NCI-H2081 treated with DMSO at 0.1 percent for 48 hours (cell line): ENCODE results near the gene EYS.
A peak's percentile ranks its signal among the peaks of the same experiment; 100 is the strongest.
"Not testable (repeated sequence)": the region's sequence is repeated elsewhere in the genome, so short reads cannot be mapped to it uniquely, and the experiment has no call there.

Source experiments
- DNase-seq: peaks from one replicate; lab custom pipeline; 2025; lab: John Stamatoyannopoulos, UW

Gene EYS

GRCh38 chr6:64476935-64477334 is 1230.1 kb downstream of the EYS start:
- no peak for DNase-seq

GRCh38 chr6:64469405-64469804 is 1237.6 kb downstream of the EYS start:
- DNase-seq: not testable (repeated sequence)

GRCh38 chr6:64467656-64468055 is 1239.4 kb downstream of the EYS start:
- DNase-seq: no peak

GRCh38 chr6:64459411-64459944 is 1247.5 kb downstream of the EYS start:
- no peak for DNase-seq

GRCh38 chr6:64448101-64448500 is 1258.9 kb downstream of the EYS start:
- DNase-seq: not testable (repeated sequence)

- DNase-seq: no peak
These were observed 1262.0 kb downstream of the EYS start for GRCh38 chr6:64445038-64445437.

GRCh38 chr6:64439274-64439673 is 1267.8 kb downstream of the EYS start:
- no peak for DNase-seq

- DNase-seq: no peak
These were observed 1269.0 kb downstream of the EYS start for GRCh38 chr6:64437996-64438395.

GRCh38 chr6:64429926-64430325 is 1277.1 kb downstream of the EYS start:
- DNase-seq: no peak

- DNase-seq: no peak
These were observed 1278.8 kb downstream of the EYS start for GRCh38 chr6:64428186-64428585.

- no peak for DNase-seq
These were observed 1291.1 kb downstream of the EYS start for GRCh38 chr6:64415926-64416325.

- no peak for DNase-seq
These were observed 1295.8 kb downstream of the EYS start for GRCh38 chr6:64411226-64411625.

- no peak for DNase-seq
These were observed 1297.1 kb downstream of the EYS start for GRCh38 chr6:64409948-64410347.

GRCh38 chr6:64404396-64404795 is 1302.6 kb downstream of the EYS start:
- DNase-seq: no peak

GRCh38 chr6:64383277-64383676 is 1323.7 kb downstream of the EYS start:
- DNase-seq: no peak

GRCh38 chr6:64376394-64376793 is 1330.6 kb downstream of the EYS start:
- DNase-seq: no peak

GRCh38 chr6:64357430-64357829 is 1349.6 kb downstream of the EYS start:
- DNase-seq: no peak

- DNase-seq: no peak
These were observed 1359.6 kb downstream of the EYS start for GRCh38 chr6:64347411-64347810.

GRCh38 chr6:64335195-64335594 is 1371.8 kb downstream of the EYS start:
- no peak for DNase-seq

GRCh38 chr6:64334636-64335035 is 1372.4 kb downstream of the EYS start:
- no peak for DNase-seq

- DNase-seq: peak; percentile 19
These were observed 1376.2 kb downstream of the EYS start for GRCh38 chr6:64330694-64331307.

GRCh38 chr6:64326939-64327338 is 1380.1 kb downstream of the EYS start:
- DNase-seq: no peak

GRCh38 chr6:64325093-64325492 is 1381.9 kb downstream of the EYS start:
- DNase-seq: no peak

- DNase-seq: no peak
These were observed 1396.8 kb downstream of the EYS start for GRCh38 chr6:64310214-64310613.
